ENCODE measurements around the gene DARS2. TPM values are rescaled to one million over a fixed set of nuclear protein-coding genes. Genes with fewer than 3 reads are reported as not detected.

DARS2 gene
- total RNA-seq, 1 donor from 2014 or later, result 26.0 TPM

DNA sequence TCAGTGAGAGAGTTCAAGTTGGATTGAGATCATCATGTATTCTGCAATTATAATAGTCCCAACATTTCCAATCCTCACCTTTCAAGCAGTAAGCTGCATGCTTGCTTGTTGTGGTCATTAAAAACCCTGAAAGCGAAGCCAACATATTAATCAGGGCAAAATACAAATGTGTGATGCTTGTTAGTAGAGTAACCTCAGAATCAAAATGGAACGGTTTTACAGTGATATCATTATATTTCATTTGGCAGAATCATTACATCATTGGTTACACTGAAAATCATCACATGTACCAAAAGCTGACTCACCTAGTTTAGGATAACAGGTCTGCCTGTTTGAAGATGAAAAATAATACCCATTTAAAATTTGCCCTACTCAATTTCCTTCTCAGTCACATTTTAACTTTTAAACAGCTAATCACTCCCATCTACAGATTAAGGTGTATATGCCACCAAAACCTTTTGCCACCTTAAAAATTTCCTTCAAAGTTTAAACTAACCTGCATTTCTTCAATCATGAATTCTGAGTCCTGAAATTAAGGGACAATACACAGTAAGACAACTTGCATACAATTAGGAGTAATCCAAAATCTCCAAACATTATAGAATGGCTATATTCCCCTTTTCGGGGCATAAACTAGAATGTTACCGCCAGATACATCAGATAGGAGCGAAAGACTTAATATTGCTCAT lies 39.9 kb downstream of the DARS2 start:
- peak overlapping the region; percentile 20 for H3K27ac Mint-ChIP-seq
- intact Hi-C loops (cut with micrococcal nuclease), result loop anchor here (10.0 kb wide), 1 partner anchor 880 kb away; no protein-coding TSS in a partner anchor
- no peak for TF ChIP-seq CTCF (IDR thresholded peaks at IDR 0.05)
- no peaks in the 10 kb centered on the region for H3K27me3 Mint-ChIP-seq
- H3K4me3 Mint-ChIP-seq, result peak overlapping the region; percentile 97
- ATAC-seq (ENCODE audit: low read depth) (no peak), DNase-seq (no peak)
- no peaks in the 10 kb centered on the region for H3K9me3 Mint-ChIP-seq
- ChIA-PET CTCF (no interaction called here), POLR2A (interaction anchor here (0.6 to 0.7 kb wide), 4 partner anchors 11 to 1319 kb away, joined by 3 to 5 read pairs (median 4); no protein-coding TSS in a partner anchor)
- H3K36me3 Mint-ChIP-seq (ENCODE audit: low read depth), result peaks cover 74% of the 10 kb centered on the region
- peaks cover 61% of the 10 kb centered on the region for H3K4me1 Mint-ChIP-seq

GRCh38 chr1:173865468-173866164 lies 41.1 kb downstream of the DARS2 start:
- TF ChIP-seq CTCF (IDR thresholded peaks at IDR 0.05), result no peak
- Mint-ChIP-seq H3K9me3 (no peaks in the 10 kb centered on the region), H3K4me3 (peak overlapping the region; percentile 97), H3K27me3 (no peaks in the 10 kb centered on the region), H3K4me1 (peaks cover 73% of the 10 kb centered on the region), H3K27ac (peak overlapping the region; percentile 97), H3K36me3 (ENCODE audit: low read depth) (peaks cover 71% of the 10 kb centered on the region)
- ChIA-PET CTCF (no interaction called here), POLR2A (interaction anchor here (1.2 to 2.3 kb wide), 5 partner anchors 9 to 1047 kb away, joined by 4 to 10 read pairs (median 5); partner anchors contain the start of genes CENPL and DARS2)
- DNase-seq, result no peak
- no peak for ATAC-seq (ENCODE audit: low read depth)
- intact Hi-C loops (cut with micrococcal nuclease), result loop anchor here (10.0 kb wide), 1 partner anchor 879 kb away; no protein-coding TSS in a partner anchor

- H3K36me3 Mint-ChIP-seq (ENCODE audit: low read depth), result peaks cover 75% of the 10 kb centered on the region
- H3K4me1 Mint-ChIP-seq, result peaks cover 82% of the 10 kb centered on the region
- H3K4me3 Mint-ChIP-seq, result peak overlapping the region; percentile 97
- no peaks in the 10 kb centered on the region for H3K27me3 Mint-ChIP-seq
- CTCF ChIA-PET, result no interaction called here
- POLR2A ChIA-PET, result interaction anchor here (1.3 to 3.1 kb wide), 5 partner anchors 10 to 1048 kb away, joined by 4 to 22 read pairs (median 5); partner anchors contain the start of genes CENPL, DARS2 and RC3H1
- intact Hi-C loops (cut with micrococcal nuclease), result loop anchor here (10.0 kb wide), 1 partner anchor 878 kb away; no protein-coding TSS in a partner anchor
- H3K27ac Mint-ChIP-seq, result peak overlapping the region; percentile 97
- ATAC-seq (ENCODE audit: low read depth), result no peak
- no peak for DNase-seq
- TF ChIP-seq CTCF (IDR thresholded peaks at IDR 0.05), result no peak
- H3K9me3 Mint-ChIP-seq, result no peaks in the 10 kb centered on the region
These were observed 42.1 kb downstream of the DARS2 start for GRCh38 chr1:173866413-173867115.

DNA sequence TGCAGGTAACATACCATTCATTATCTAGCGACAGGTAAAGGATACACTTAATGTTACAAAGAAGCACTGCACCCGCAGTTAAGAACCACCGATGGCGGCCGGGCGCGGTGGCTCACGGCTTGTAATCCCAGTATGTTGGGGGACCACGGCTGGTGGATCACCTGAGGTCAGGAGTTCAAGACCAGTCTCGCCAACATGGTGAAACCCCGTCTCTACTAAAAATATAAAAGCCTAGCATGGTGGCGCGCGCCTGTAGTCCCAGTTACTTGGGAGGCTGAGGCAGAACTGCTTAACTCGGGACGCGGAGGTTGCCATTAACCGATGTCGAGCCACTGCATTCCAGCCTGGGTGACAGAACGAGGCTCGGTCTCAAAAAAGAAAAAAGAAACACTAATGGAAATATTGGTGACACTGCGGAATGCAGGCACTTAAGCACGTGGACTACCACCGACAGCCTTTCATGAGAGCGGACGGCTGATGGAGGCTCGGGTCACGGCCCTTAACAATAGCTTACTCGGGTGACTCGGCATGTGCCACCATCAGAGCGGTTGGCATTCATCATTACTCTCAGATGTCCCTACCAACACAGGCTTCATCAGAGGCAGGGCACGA lies 42.8 kb downstream of the DARS2 start:
- Mint-ChIP-seq H3K9me3 (no peaks in the 10 kb centered on the region), H3K36me3 (ENCODE audit: low read depth) (peaks cover 72% of the 10 kb centered on the region), H3K27ac (peak overlapping the region; percentile 97), H3K4me1 (peaks cover 81% of the 10 kb centered on the region), H3K4me3 (peak overlapping the region; percentile 97), H3K27me3 (no peaks in the 10 kb centered on the region)
- POLR2A ChIA-PET, result interaction anchor here (0.8 to 3.1 kb wide), 22 partner anchors 12 to 1335 kb away, joined by 3 to 49 read pairs (median 13); partner anchors contain the start of genes CACYBP, CENPL, DARS2 and KLHL20
- peak; percentile 21 for DNase-seq
- intact Hi-C loops (cut with micrococcal nuclease), result loop anchor here (10.0 kb wide), 1 partner anchor 878 kb away; no protein-coding TSS in a partner anchor
- no peak for TF ChIP-seq CTCF (IDR thresholded peaks at IDR 0.05)
- ATAC-seq (ENCODE audit: low read depth), result no peak
- CTCF ChIA-PET, result no interaction called here

Data from activated B cell treated with CpG ODN at 0.5 μM for 24 hours (primary cell).